T-helper 22 cell (primary cell): ENCODE results near the gene KCNMA1.
"Not testable (repeated sequence)": the region's sequence is repeated elsewhere in the genome, so short reads cannot be mapped to it uniquely, and the experiment has no call there.

Experiments used
- DNase-seq: peaks from one replicate; pipeline ENCODE4 v3.0.0-alpha.2; 2020; ENCODE audit warnings: low read depth

Gene KCNMA1

DNA sequence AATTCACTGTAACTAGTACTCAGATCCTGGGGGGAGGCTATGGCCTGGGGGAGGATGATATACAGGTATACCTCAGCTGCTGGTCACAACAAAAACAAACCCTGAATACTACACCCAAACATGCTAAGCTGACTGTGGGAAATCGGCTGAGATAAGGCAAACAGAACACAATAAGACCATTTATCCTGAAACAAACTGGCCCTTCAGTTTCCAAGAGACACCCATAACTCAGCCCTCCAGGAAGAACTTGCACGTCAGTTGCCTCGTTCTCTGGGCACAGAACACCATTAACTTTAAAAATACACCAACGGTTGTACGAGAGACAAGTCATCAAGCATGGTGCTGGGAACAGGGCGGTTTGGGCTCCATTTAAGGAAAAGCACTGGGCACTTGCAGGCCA, 24.1 kb upstream of the KCNMA1 start:
- no peak for DNase-seq

DNA sequence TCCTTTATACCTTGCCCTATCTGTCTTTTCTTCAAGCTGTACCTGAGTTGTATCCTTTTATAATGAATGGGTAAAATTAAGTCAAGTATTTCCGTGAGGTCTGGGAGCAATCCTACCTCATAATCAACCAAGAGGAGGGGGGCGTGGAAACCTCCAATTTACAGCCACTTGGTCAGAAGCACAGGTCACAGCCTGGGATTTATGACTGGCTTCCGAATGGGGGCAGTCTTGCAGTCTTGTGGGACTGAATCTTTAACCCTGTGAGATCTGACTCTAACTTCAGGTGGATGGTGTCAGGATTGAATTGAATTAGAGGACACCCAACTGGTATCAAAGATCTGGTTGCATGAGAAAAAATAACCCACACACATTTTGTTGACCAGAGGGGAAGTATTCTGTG, 23.5 kb upstream of the KCNMA1 start:
- no peak for DNase-seq

DNA sequence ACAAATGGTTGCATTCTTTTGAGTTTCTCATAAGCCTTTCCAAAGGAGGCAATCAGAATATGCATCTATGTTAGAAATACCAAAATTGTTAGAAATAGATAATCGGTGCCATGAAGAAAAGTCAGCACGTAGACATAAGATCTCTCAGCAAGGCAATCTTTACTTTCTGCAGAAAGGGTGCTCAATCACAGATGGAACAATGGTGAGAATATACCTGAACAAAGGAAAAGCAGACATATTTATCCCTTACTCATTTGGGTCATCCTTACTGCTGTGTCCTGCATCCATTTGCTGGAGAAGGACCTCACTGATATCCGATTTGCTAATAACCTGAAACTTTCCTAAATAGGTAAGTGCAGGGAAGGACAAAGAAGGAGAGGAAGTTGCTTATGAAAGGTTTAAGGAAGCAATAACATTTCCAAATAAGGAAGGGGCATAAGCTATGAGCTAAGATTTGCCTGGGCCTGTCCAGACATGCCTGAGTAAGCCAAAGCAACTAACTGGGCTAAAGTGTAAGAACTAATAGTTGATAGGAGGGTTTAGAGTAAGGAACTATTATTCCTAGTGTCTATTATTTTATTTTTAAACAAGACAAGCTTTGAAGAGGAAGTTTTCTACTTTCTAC, 21.6 kb upstream of the KCNMA1 start:
- DNase-seq, result not testable (repeated sequence)

DNA sequence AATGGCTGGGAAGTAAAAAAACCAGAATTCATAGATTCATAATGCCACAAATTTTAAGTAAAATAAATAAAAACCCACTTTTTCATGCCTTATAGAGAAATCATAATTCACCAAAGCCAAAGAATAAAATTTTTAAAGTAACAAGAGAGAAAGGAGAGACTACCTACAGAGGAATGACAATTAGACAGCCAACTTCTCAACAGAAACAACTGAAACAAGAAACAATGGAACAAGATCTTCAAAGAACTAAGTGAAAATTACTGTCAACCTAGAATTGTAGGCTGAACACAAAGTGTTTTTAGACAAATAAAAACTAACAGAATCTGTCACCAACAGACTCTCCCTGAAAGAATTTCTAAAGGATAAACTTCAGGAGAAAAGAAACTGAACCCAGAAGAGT, 15.6 kb upstream of the KCNMA1 start:
- no peak for DNase-seq

DNA sequence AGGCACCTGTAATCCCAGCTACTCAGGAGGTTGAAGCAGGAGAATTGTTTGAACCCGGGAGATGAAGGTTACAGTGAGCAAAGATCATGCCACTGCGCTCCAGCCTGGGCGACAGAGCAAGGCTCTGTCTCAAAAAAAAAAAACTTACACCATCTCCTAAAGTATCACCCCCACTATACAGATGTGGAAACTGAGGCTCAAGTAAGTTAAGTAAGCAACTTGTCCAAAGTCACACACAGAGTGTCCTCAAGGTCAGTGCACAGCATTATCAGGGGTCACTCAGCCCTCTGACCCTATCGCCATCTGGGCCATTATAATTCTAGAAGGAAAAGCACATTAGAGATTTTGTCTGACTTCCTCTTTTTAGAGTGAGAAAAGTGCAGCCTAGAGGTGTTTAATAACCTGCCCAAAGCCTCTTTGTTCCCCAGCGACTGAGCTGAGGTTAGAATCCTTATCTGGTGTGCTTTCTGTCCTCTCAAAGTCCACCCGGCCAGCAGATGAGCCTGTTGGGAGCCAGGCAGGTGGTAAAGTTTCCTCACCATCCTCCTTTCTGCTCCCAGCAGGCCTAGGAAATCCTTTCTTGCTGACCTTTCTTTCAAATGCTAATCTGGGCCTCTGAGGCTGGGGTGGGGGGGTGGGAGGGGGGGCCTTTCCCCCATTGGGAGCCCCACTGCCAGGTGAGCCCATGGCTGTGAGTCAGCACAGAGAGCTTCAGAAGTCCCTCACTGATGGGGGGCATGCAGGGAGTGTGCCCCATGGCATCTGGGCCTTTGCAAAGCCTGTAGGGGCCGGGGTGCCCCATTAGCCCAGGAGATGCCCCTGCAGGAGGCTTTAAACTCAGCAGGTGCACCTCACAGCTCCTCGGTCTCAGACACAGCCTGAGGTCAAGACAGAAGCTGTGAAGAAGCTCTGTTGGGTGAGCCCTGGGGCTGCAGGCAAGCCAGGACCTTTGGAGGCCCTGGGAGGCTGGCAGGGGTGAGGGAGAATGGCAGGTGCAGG, 12.0 kb upstream of the KCNMA1 start:
- no peak for DNase-seq

DNA sequence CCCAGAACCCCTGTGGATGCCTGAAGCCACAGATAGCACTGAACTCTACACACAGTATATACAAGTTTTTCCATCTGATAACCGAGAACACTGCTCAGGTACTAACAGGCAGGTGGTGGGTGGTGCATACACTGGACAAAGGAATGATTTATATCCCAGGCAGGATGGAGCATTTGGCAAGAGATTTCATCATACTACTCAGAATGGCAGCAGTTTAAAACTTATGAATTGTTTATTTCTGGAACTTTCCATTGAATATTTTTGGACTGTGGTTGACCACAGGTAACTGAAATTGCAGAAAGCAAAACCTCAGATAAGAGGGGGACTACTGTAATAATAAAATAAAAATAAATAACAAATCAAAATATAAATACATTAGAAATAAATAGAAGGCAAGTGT, 10.9 kb upstream of the KCNMA1 start:
- no peak for DNase-seq

DNA sequence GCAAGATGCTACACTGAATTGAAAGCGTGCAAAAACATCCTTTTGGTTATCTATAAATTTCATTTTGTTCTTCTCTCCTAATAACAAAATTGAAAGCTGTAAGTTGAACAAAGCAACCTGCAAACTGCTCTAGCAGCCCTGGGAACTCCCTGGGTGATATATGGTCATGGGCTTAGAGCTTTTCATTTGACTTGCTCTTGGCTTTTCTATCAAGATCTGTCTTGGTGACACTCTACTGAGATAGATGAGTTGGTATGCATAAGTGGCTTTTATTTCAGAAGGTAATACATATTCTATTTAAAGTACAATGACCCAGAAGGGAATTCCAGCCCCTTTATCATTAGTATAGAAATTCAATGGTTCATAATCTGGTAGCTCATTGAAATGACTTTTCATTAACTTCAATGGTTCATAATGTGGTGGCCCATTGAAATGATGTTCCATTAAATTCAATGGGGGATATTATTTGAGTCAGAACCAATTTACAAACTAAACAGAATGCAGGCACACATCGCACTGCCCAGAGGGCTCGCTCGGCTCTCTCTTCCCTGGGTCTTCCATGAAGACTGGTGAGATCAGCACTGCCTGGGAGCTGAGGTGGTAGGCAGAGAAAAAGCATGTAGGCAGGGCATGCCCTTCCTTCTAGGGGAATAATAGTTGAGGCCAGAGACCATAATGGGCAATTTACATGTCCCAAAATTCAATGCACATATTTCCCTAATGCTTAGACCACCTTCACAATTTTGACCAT, 10.1 kb upstream of the KCNMA1 start:
- no peak for DNase-seq

DNA sequence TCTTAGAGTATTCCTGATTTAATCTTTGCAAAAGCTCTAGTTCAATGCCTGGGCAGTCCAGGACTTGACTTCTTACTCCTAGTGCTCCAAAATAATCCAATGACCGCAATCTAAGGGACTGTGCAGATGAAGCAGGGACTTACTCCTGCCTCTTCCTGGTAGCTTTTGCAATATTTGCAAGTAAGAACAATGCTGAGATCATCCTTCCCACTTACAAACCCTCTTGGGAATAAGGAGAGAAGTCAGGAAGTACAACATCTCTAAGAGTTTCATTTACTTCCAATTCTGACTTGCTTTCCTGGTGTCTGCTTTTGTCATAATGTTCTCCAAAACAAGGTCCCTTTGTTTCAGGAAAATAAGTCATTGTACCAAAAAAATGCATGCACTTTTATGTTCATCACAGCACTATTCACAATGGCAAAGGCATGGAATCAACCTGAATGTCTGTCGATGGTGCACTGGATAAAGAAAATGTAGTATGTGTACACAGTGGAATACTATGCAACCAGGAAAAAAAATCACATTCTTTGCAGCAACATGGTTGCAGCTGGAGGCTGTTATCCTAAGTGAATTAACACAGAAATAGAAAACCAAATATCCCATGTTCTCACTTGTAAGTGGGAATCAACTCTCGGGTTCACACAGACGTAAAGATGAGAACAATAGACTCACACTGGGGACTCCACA, 7.1 kb upstream of the KCNMA1 start:
- DNase-seq, result no peak

DNA sequence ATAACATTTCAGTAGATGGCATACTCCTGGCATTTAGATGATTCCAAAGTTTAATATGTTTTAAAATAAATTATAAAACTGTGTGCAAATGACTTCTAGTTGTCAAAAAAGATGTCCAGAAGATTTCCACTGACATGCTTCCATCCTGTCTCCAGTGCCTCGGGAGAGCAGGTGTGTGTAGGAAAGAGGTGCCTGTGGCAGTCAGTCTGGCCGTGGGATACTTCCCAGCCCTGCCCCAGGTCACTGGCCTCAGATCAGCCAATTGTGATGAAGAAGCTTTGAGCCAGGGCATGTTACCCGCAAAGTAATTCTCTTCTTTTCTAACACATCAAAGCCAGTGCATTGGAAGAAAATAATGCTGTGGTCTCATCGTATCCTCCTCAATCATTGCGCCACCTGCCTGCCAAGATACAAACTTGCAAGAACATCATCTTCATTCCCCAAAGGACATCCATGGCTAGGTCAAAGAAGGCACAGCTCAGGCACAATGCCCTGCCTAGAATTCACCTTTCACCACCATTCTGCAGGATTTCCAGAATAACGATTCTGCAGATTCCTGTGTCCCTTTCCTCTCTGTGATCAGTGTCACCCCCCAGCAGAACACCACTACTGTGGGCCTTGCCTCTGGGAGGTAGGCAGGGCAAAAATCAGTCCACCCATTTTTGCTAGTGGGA, 6.3 kb upstream of the KCNMA1 start:
- no peak for DNase-seq

DNA sequence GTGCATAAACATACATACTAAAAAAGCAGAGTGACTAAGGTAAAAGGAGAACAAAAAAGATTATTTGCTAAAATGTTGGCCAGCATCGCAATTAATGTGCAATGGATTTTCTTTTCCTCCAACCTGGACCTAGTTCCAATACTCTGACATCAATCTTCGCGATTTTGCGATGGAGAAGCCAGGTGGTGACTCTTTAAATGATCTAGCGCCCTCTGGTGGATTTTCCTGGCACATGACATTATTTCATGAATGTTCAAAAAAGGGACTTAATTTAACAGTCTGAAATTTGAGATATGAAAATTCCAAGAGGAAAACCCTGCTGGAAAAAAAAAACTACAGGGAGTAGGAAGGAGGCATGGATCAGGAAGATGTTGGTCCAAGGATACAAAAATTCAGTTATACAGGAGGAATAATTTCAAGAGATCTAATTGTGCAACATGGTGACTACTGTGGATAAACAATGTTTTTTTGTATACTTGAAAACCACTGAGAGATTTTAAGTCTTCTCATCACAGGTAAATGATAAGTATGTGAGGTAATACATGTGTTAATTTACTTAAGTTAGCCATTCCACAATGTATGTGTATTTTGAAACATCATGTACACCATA, 4.3 kb upstream of the KCNMA1 start:
- no peak for DNase-seq

DNA sequence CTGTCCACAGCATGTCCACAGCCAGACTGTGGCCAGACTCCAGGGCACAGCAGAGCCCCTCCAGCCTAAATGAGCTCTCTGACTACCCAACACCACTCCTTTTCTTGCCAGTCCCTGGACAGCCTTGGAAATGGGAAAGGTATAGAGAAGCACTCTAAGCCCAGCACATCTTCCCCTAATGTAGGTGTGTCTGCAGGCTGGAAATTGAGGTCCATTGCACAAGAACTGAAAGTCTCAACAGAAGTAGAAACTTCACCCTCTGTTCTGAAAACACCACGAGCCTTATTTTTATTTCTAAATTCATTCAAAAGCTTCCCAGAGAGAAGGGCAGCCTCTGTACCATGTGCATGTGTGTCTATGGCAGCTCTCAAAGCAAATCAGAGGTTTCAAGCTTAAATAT, 3.7 kb upstream of the KCNMA1 start:
- DNase-seq, result no peak

DNA sequence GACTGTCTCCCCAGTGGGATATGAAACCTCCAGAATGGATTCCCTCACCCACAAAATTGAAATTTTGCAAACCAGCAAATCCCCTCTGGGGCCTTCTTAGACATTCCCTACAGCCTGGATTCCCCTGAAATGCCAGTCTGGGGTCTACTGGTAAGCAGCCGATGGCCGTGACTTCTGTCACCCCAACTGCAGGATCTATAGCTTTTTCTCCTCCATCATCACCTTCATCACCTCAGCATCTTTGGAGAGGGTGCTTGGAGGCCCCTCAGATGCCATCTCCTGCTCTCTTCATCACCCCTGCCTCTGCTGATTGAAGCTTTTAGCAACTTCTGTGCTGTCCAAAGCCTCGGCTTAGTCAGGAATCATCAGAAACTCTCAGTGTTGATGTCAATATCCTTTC, 2.6 kb upstream of the KCNMA1 start:
- DNase-seq, result no peak

DNA sequence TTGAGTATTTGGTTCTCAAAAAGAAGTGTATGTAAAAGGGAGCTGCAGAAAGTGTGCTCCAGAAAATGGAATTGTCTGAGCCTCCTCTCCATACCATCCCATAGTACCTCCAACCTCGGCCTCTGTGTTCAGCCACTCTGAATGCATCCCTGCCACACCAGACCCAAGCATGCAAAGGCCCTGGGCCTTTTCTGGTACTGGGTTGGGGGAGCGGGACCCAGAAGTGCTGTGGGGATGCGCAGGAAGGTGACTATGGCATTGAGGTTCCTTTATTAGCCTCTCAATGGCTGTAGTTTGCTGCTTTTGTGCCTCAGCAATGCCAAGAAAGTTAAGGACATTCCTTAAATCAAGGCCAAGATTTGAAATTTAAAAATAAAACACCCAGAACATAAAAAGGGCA, 2.1 kb upstream of the KCNMA1 start:
- DNase-seq, result no peak

DNA sequence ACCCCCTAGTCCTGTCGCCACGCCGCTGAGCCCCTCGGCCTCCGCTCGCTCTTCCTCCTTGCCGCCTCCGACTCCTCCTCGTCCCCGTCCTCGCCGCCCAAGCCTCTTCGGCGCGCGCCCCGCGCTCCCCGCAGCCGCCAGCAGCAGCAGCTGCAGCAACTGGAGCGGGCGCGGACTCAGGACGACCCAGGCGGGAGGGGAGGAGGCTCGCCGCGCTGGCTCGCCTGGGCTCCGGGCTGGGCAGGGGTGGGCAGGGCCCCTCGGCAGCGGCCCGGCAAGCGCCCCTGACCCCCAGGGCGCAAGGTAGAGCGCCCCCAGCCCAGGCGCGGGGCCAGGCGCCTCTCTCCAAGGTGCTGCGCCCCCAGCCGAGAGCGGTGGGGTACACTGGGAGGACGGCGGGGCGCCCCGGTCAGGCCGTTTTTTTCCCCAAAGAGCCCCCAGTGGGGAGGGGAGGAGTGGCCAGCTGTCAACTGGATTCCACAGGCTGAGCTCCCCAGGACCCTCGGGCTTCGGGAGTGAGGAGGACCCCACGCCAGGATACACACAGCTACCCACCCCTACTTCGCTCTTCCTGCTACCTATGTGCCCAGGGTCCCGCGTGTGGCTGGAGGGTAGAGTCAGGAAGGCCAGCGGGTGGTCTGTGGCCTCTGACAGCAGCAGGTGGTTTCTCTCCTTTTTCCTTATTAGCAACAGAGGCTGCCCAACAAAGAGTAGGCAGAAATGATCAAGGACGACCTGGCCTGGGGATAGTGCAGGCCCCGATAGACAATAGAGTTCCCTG, 903 bp upstream of the KCNMA1 start:
- DNase-seq, result no peak

DNA sequence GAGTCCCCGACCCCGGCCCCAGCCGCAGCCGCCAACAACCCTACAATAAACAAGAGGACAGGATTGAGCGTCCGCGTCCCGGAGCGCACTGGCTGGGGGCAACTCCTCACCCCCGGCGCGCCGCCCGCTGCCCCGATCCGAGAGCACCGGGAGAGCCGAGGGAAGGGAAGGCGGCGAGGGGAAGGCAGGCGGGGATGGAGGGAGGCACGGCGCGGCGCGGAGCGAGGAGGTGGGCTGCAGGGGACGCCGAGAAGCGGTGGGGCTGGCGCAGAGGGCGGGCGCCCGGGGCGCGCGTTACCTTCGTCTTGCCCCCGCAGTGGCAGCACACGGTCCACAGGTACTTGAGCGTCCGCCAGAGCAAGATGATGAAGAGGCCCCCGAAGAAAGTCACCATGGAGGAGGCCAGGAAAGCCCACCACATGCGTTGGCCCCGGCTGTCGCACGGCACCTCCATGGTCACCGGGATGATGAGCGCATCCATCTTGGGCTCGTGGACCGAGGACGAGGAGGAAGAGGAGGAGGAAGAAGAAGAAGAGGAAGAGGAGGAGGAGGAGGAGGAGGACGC, 559 bp downstream of the KCNMA1 start:
- no peak for DNase-seq

DNA sequence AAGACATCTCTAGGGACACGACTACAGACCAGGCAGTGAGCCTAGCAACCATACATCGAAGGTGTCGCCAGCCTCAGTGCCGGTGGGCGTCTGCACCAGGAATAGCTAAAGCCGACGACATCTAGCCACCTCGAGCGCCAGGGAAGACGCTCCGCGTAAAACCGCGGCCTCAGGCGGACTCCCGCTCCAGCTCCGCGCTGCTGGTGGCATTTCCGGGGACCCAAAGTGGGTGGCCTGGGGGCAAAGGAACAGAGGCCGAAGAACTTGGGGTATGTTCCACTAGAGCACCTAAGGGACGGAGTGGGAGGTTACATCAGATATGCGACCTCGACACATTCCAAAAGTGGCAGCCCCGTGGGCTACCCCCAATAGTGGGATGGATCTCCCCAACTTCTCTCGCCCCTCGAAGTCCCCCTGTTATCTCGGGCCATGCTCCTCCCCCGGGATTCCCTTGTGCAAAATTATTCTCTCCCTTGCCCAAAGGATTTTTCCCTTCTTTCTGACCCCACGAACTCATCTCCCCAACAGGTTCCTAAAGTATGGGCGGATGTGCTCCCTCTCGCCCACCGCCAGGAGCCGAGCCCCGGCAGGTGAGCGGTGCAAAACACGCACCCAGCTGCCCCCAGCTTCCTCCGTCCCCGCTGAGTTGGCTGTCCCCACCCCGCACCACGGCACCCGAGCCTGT, 1.2 kb downstream of the KCNMA1 start:
- DNase-seq, result no peak

DNA sequence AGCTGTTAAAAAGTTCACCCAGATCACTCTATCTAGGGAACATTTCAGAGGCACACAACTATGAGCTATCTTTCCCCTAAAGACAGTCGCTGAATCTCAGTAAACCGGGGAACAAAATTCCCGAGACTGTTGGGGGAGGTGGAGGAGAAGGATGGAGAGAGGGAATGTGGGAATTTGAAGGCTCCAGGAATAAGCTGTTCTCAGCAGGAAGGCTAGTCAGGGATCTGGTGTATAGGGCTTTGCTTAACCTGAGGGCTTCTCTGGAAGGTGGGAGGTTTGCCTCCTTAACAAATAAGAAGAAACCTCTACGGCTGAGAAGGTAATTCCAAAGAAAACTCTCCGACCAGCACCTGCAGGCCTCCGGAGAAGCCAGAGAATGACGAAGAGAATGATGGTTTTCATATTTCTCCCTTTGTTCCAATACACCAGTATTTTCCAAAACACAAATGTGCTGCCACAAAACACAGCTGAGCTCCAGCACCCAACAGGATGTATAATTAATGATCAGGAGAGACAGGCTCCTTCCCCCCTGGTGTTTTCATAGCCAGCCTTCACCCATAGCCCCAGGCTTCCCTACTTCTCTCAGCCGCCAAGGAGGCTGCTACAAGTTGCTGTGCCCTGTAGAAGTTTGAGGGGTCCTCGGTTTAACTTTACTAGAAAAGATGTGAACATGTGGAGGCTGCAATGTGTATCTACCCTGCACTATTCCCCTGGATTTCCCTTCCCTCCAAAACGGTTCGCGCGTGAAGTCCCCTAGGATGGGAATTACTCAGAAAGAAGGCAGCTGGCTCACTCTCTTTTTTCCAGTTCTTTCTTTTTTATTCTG, 2.0 kb downstream of the KCNMA1 start:
- DNase-seq, result no peak

DNA sequence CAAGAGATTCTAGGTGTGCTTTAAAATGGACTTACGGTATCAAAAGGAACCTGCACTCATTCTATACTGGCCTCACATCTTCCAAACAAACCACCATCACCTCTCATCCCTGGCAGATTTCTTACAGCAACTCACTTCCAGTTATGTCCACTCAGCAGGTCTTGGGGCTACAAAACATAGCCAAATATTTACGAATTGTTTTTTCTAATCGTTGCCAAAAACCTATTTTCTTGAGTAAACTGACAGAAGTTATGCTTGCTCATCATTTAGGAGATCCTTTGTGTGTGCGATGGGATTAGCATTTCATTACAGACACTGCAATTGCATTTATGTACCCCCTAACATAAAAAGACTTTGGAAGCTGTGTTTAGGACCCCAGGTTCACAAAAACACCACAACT, 2.7 kb downstream of the KCNMA1 start:
- DNase-seq, result no peak

DNA sequence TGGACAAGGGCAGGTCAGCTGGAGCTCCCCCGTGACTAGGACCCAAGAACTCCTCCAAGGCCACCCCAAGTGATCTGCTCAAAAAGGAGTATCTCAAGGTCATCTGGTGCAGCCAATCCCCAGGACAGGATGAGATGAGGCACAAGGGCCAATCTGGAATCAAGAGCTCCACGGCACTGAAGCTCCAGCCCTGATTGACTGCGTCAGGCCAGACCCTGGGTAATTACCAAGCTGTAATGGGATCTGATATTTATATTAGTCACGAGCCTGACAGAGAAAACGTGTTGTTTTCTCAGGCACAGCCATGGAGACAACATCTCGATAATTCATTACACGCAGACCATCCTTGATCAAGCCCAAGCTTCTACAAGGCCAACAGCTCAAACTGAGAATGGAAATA, 4.2 kb downstream of the KCNMA1 start:
- DNase-seq, result no peak
